ENCODE data around the gene VGF.
"Not testable (repeated sequence)": the region's sequence is repeated elsewhere in the genome, so short reads cannot be mapped to it uniquely, and the experiment has no call there.

VGF gene

GRCh38 chr7:101134399-101134980 is 30.9 kb downstream of the VGF start:
- peak; percentile 84 for DNase-seq

GRCh38 chr7:101133621-101134398 is 31.6 kb downstream of the VGF start:
- DNase-seq, result peak; percentile 74

GRCh38 chr7:101132626-101133600 is 32.5 kb downstream of the VGF start:
- not testable (repeated sequence) for DNase-seq

- no peak for DNase-seq
Observed at GRCh38 chr7:101129603-101130117, 35.7 kb downstream of the VGF start.

- no peak for DNase-seq
Observed at GRCh38 chr7:101128040-101128834, 37.1 kb downstream of the VGF start.

GRCh38 chr7:101127460-101128039 is 37.8 kb downstream of the VGF start:
- no peak for DNase-seq

GRCh38 chr7:101126651-101127459 is 38.5 kb downstream of the VGF start, which contains the start of gene SERPINE1:
SERPINE1 (plus strand) TSS chr7:101127104; CDS start chr7:101128394, 1,290 bp downstream.
- DNase-seq, result peak; percentile 100

GRCh38 chr7:101125989-101126650 is 39.2 kb downstream of the VGF start:
- DNase-seq, result peak; percentile 72

- peak; percentile 75 for DNase-seq
Observed at GRCh38 chr7:101124376-101125056, 40.9 kb downstream of the VGF start.

GRCh38 chr7:101123703-101124068 is 41.7 kb downstream of the VGF start:
- no peak for DNase-seq

- no peak for DNase-seq
Observed at GRCh38 chr7:101122933-101123702, 42.3 kb downstream of the VGF start.

- DNase-seq, result peak; percentile 100
Observed at GRCh38 chr7:101121991-101122932, 43.1 kb downstream of the VGF start.

GRCh38 chr7:101121631-101121990 is 43.8 kb downstream of the VGF start:
- DNase-seq, result not testable (repeated sequence)

GRCh38 chr7:101120315-101120714 is 45.1 kb downstream of the VGF start:
- no peak for DNase-seq

GRCh38 chr7:101119876-101120275 is 45.5 kb downstream of the VGF start:
- peak; percentile 63 for DNase-seq

GRCh38 chr7:101118856-101119255 is 46.5 kb downstream of the VGF start:
- DNase-seq, result no peak

- no peak for DNase-seq
Observed at GRCh38 chr7:101116898-101117297, 48.5 kb downstream of the VGF start.

GRCh38 chr7:101115215-101115614 is 50.2 kb downstream of the VGF start:
- no peak for DNase-seq

All from fibroblast of skin of right quadriceps (primary cell).